ENCODE measurements around the gene TRANK1.

Gene TRANK1

DNA sequence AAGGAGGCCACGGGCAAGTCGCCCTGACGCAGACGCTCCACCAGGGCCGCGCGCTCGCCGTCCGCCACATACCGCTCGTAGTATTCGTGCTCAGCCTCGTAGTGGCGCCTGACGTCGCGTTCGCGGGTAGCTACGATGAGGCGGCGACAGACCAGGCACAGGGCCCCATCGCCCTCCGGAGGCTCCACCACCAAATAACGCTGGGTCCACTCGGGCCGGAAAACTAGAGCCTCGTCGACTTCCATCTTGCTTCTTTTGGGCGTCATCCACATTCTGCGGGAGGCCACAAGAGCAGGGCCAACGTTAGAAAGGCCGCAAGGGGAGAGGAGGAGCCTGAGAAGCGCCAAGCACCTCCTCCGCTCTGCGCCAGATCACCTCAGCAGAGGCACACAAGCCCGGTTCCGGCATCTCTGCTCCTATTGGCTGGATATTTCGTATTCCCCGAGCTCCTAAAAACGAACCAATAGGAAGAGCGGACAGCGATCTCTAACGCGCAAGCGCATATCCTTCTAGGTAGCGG is 48.0 kb upstream of the TRANK1 start, which contains the start of gene EPM2AIP1 (continued):
- TF ChIP-seq, protein P1, sequence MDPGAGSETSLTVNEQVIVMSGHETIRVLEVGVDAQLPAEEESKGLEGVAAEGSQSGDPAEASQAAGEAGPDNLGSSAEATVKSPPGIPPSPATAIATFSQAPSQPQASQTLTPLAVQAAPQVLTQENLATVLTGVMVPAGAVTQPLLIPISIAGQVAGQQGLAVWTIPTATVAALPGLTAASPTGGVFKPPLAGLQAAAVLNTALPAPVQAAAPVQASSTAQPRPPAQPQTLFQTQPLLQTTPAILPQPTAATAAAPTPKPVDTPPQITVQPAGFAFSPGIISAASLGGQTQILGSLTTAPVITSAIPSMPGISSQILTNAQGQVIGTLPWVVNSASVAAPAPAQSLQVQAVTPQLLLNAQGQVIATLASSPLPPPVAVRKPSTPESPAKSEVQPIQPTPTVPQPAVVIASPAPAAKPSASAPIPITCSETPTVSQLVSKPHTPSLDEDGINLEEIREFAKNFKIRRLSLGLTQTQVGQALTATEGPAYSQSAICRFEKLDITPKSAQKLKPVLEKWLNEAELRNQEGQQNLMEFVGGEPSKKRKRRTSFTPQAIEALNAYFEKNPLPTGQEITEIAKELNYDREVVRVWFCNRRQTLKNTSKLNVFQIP (CRISPR knock-in tag; IDR thresholded peaks at IDR 0.05; ENCODE audit: borderline replicate concordance, low read depth), result no peak
- TF ChIP-seq ZFP30 (CRISPR knock-in tag; IDR thresholded peaks at IDR 0.05), result no peak
- TF ChIP-seq TOX (CRISPR knock-in tag; IDR thresholded peaks at IDR 0.05; ENCODE audit: borderline replicate concordance), result no peak

DNA sequence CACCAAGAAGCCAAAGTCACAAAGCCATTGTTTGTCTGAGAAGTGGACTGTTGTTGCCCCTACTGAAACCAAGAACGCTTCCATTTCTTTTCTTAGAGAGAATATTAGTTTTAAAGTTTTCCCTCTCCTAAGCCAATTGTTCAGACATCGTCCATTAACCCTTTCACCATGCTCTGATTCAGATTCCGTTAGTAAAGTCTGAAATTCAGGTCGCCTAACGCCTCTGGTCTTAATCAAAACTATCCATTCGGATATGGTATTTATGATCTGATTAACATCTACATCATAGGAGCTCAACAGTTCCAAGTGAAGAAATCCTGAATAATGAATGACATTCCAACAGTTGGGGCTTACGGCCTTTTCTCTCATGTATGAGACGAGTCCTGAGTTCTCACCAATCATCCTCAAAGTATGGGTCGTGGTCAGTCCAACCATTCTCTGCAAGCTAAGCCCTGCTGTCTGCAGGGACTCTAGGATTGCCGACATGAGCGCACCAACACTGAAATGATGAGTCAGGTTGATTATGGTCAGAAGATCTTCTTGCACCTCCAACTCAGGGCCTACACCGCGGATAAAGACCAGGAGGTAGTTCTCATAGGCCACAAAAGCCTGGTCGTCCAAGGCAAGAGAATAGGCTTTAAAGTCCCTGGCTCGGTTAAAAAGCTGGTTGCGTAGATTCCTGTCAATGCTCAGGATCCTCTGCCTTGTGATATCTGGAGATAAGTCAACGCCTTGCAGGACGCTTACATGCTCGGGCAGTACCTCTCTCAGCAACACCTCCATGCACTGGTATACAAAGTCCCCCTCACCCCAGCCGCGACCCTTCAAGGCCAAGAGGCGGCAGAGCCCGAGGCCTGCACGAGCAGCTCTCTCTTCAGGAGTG is 47.3 kb upstream of the TRANK1 start:
- peak; percentile 2; the same call in 2 of the 3 replicates for ATAC-seq
- TF ChIP-seq PPARA (CRISPR knock-in tag; IDR thresholded peaks at IDR 0.05; ENCODE audit: borderline replicate concordance) (no peak), CSDC2 (CRISPR knock-in tag; IDR thresholded peaks at IDR 0.05) (no peak), TCF4 (CRISPR knock-in tag; IDR thresholded peaks at IDR 0.05; ENCODE audit: borderline replicate concordance) (no peak), GLIS3 (CRISPR knock-in tag; IDR thresholded peaks at IDR 0.05) (no peak), ZFP30 (CRISPR knock-in tag; IDR thresholded peaks at IDR 0.05) (no peak), ZFP3 (CRISPR knock-in tag; IDR thresholded peaks at IDR 0.05) (no peak), ISL1 (CRISPR knock-in tag; IDR thresholded peaks at IDR 0.05) (no peak), ARNTL (CRISPR knock-in tag; IDR thresholded peaks at IDR 0.05; ENCODE audit: borderline replicate concordance, low read depth) (no peak)
- TF ChIP-seq, protein P2, sequence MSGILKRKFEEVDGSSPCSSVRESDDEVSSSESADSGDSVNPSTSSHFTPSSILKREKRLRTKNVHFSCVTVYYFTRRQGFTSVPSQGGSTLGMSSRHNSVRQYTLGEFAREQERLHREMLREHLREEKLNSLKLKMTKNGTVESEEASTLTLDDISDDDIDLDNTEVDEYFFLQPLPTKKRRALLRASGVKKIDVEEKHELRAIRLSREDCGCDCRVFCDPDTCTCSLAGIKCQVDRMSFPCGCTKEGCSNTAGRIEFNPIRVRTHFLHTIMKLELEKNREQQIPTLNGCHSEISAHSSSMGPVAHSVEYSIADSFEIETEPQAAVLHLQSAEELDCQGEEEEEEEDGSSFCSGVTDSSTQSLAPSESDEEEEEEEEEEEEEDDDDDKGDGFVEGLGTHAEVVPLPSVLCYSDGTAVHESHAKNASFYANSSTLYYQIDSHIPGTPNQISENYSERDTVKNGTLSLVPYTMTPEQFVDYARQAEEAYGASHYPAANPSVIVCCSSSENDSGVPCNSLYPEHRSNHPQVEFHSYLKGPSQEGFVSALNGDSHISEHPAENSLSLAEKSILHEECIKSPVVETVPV (CRISPR knock-in tag; IDR thresholded peaks at IDR 0.05), result no peak
- TF ChIP-seq, protein P1 (CRISPR knock-in tag; IDR thresholded peaks at IDR 0.05; ENCODE audit: borderline replicate concordance, low read depth), result no peak
- TF ChIP-seq, protein P3, sequence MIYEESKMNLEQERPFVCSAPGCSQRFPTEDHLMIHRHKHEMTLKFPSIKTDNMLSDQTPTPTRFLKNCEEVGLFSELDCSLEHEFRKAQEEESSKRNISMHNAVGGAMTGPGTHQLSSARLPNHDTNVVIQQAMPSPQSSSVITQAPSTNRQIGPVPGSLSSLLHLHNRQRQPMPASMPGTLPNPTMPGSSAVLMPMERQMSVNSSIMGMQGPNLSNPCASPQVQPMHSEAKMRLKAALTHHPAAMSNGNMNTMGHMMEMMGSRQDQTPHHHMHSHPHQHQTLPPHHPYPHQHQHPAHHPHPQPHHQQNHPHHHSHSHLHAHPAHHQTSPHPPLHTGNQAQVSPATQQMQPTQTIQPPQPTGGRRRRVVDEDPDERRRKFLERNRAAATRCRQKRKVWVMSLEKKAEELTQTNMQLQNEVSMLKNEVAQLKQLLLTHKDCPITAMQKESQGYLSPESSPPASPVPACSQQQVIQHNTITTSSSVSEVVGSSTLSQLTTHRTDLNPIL (CRISPR knock-in tag; IDR thresholded peaks at IDR 0.05; ENCODE audit: low read depth), result no peak

DNA sequence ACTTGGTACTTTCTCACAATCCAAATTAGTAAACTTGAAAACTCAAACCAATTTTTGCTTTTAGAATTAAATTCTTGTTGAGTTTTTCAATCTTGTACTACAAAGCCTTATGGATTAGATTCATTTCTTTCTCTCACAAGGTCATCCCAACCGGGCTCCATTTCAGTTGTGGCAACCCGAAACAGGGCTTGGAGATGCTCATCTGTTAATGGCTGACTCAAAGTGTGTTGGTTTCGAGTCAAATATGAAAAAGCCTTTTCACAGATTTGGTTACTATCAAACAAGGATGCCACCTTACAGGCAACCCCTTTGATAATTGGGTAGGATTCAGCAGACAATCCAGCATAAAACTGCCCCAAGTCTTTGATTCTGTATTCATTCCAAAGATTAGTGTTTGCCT is 46.3 kb upstream of the TRANK1 start:
- ATAC-seq, result no peak
- TF ChIP-seq, protein P4, sequence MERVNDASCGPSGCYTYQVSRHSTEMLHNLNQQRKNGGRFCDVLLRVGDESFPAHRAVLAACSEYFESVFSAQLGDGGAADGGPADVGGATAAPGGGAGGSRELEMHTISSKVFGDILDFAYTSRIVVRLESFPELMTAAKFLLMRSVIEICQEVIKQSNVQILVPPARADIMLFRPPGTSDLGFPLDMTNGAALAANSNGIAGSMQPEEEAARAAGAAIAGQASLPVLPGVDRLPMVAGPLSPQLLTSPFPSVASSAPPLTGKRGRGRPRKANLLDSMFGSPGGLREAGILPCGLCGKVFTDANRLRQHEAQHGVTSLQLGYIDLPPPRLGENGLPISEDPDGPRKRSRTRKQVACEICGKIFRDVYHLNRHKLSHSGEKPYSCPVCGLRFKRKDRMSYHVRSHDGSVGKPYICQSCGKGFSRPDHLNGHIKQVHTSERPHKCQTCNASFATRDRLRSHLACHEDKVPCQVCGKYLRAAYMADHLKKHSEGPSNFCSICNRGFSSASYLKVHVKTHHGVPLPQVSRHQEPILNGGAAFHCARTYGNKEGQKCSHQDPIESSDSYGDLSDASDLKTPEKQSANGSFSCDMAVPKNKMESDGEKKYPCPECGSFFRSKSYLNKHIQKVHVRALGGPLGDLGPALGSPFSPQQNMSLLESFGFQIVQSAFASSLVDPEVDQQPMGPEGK (CRISPR knock-in tag; IDR thresholded peaks at IDR 0.05; ENCODE audit: borderline replicate concordance), result no peak
- TF ChIP-seq RARB (CRISPR knock-in tag; IDR thresholded peaks at IDR 0.05) (no peak), CSDC2 (CRISPR knock-in tag; IDR thresholded peaks at IDR 0.05) (no peak), GLIS3 (CRISPR knock-in tag; IDR thresholded peaks at IDR 0.05) (no peak), ZNF8 (CRISPR knock-in tag; IDR thresholded peaks at IDR 0.05) (no peak), ESRRG (CRISPR knock-in tag; IDR thresholded peaks at IDR 0.05) (no peak), BACH2 (CRISPR knock-in tag; IDR thresholded peaks at IDR 0.05; ENCODE audit: borderline replicate concordance) (no peak), ISL1 (CRISPR knock-in tag; IDR thresholded peaks at IDR 0.05) (no peak), SNAI2 (CRISPR knock-in tag; IDR thresholded peaks at IDR 0.05) (no peak), OSR1 (CRISPR knock-in tag; IDR thresholded peaks at IDR 0.05) (no peak), ZFP30 (CRISPR knock-in tag; IDR thresholded peaks at IDR 0.05) (no peak), ZNF565 (CRISPR knock-in tag; conservative IDR thresholded peaks at IDR 0.05; ENCODE audit: low read depth) (no peak), PPARA (CRISPR knock-in tag; IDR thresholded peaks at IDR 0.05; ENCODE audit: borderline replicate concordance) (no peak), TCF4 (CRISPR knock-in tag; IDR thresholded peaks at IDR 0.05; ENCODE audit: borderline replicate concordance) (no peak), TOX (CRISPR knock-in tag; IDR thresholded peaks at IDR 0.05; ENCODE audit: borderline replicate concordance) (no peak)
- TF ChIP-seq, protein P1 (CRISPR knock-in tag; IDR thresholded peaks at IDR 0.05; ENCODE audit: borderline replicate concordance, low read depth), result no peak
- TF ChIP-seq, protein P5, sequence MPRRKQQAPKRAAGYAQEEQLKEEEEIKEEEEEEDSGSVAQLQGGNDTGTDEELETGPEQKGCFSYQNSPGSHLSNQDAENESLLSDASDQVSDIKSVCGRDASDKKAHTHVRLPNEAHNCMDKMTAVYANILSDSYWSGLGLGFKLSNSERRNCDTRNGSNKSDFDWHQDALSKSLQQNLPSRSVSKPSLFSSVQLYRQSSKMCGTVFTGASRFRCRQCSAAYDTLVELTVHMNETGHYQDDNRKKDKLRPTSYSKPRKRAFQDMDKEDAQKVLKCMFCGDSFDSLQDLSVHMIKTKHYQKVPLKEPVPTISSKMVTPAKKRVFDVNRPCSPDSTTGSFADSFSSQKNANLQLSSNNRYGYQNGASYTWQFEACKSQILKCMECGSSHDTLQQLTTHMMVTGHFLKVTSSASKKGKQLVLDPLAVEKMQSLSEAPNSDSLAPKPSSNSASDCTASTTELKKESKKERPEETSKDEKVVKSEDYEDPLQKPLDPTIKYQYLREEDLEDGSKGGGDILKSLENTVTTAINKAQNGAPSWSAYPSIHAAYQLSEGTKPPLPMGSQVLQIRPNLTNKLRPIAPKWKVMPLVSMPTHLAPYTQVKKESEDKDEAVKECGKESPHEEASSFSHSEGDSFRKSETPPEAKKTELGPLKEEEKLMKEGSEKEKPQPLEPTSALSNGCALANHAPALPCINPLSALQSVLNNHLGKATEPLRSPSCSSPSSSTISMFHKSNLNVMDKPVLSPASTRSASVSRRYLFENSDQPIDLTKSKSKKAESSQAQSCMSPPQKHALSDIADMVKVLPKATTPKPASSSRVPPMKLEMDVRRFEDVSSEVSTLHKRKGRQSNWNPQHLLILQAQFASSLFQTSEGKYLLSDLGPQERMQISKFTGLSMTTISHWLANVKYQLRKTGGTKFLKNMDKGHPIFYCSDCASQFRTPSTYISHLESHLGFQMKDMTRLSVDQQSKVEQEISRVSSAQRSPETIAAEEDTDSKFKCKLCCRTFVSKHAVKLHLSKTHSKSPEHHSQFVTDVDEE (CRISPR knock-in tag; IDR thresholded peaks at IDR 0.05), result no peak

All from SK-N-SH treated with all-trans-retinoic acid at 6 μM for 48 hours (cell line).